Measurements from ENCODE around the gene ZNF821. TPM values are rescaled to one million over a fixed set of nuclear protein-coding genes. Genes with fewer than 3 reads are reported as not detected.
"Not testable (repeated sequence)": the region's sequence is repeated elsewhere in the genome, so short reads cannot be mapped to it uniquely, and the experiment has no call there.

ZNF821 gene
- total RNA-seq, 1 experiment from 2014 or later, result 19.8 TPM

DNA sequence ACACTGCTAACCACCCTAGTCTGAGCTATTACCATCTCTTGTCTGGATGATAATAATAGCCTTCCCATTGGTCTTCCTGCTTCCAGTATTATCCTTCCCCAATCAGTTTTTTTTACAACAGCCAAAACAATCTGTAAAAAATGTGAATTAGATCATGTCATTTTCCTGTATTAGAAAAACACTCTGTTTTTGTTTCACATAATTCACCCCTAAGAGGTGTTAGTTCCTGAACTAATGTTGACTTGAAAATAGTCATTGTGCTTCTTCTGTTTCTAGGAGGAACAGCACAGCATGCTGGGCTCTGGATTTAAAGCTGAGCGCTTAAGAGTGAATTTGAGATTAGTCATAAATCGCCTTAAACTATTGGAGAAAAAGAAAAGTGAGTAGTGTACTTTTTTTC lies 31.4 kb upstream of the ZNF821 start:
- peaks cover 18% of the 10 kb centered on the region for H3K36me3 ChIP-seq (replicated peaks; ENCODE audit: control insufficient read depth, insufficient read depth, low read length)
- DNase-seq, result no peak
- no peaks in the 10 kb centered on the region for H3K27me3 ChIP-seq (ENCODE audit: control insufficient read depth, insufficient read depth, low read length)
- no peak overlapping the region for H3K4me3 ChIP-seq (ENCODE audit: insufficient read depth, low read depth, low read length)

DNA sequence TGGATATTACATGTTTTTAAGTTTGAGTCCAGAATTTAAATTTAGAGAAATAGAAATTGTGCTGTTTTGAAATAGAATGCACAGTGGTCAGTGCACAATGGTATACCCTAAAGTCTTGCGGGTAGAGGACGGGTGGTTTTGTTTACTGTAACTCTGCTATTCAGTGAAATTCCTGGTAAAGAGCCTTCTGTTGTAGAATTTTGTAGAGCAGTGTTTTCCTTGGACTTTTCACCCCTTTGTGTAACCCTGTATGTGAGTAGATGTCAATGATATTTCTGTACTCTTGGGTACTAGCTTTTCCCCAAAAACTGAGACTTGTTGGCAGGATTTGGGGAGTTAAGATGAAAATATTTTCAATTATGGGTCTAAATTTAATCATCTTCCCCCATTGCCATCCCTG lies 30.8 kb upstream of the ZNF821 start:
- peaks cover 15% of the 10 kb centered on the region for H3K36me3 ChIP-seq (replicated peaks; ENCODE audit: control insufficient read depth, insufficient read depth, low read length)
- DNase-seq, result no peak
- H3K4me3 ChIP-seq (ENCODE audit: insufficient read depth, low read depth, low read length), result no peak overlapping the region
- no peaks in the 10 kb centered on the region for H3K27me3 ChIP-seq (ENCODE audit: control insufficient read depth, insufficient read depth, low read length)

DNA sequence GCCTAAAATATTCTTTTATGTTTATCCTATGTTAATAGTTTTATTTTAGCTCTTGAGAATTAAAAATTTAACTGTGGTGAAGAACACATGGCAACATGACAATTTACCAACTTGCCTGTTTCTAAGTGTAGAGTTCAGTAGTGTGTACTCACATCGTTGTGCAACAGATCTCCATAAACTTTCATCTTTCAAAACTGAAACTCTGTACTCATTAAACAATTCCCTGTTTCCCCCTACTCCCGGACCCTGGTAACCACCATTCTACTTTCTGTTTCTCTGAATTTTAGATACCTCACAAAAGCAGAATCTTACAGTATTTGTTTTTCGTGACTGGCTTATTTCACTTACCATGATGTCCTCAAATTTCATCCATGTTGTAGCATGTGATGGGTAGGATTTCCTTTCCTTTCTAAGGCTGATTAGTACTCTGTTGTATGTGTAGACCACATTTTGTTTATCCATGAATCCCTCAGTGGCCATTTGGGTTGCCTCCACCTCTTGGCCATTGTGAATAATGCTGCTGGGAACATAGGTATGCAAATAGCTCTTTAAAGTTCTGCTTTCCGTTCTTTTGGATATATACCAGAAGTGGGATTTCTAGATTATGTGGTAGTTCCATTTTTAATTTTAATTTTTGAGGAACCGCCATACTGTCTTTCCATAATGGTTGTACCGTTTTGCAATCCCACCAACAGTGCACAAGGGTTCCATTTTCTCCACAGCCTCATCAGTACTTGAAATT lies 28.7 kb upstream of the ZNF821 start:
- no peaks in the 10 kb centered on the region for H3K27me3 ChIP-seq (ENCODE audit: control insufficient read depth, insufficient read depth, low read length)
- H3K4me3 ChIP-seq (ENCODE audit: insufficient read depth, low read depth, low read length), result no peak overlapping the region
- peaks cover 5% of the 10 kb centered on the region for H3K36me3 ChIP-seq (replicated peaks; ENCODE audit: control insufficient read depth, insufficient read depth, low read length)
- no peak for DNase-seq

DNA sequence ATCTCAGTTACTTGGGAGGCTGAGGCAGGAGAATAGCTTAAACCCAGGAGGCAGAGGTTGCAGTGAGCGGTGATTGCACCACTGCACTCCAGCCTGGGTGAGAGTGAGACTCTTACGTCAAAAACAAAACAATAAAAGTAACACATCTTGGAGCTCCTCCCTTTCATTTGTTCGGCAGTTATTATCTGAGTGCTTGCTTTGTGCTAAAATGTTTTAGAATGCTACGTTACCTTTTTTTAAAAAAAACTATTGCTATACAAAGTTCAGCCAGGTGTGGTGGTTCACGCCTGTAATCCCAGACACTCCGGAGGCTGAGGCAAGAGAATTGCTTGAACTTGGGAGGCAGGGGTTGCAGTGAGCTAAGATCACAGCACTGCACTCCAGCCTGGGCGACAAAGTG lies 27.1 kb upstream of the ZNF821 start:
- Histone ChIP-seq H3K36me3 (replicated peaks; ENCODE audit: control insufficient read depth, insufficient read depth, low read length) (no peaks in the 10 kb centered on the region; the same call in 1 of the 2 replicates), H3K4me3 (ENCODE audit: insufficient read depth, low read depth, low read length) (no peak overlapping the region), H3K27me3 (ENCODE audit: control insufficient read depth, insufficient read depth, low read length) (no peaks in the 10 kb centered on the region)
- DNase-seq, result no peak

DNA sequence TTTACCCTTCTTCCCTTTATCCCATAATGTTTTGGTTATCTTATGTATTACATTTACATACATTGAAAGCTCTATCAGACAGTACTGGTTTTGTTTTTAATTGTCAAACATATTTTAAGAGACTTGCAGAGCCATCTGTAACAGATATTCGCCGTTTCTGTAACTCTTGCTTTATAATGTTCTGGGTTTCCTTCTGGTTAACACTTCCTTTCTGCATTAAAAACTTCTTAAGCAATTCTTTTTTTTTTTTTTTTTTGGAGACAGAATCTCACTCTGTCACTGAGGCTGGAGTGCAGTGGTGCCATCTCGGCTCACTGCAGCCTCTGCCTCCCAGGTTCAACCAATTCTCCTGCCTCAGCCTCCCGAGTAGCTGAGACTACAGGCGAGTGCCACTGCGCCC lies 21.8 kb upstream of the ZNF821 start:
- not testable (repeated sequence) for H3K4me3 ChIP-seq (ENCODE audit: insufficient read depth, low read depth, low read length); H3K36me3 ChIP-seq (replicated peaks; ENCODE audit: control insufficient read depth, insufficient read depth, low read length); H3K27me3 ChIP-seq (ENCODE audit: control insufficient read depth, insufficient read depth, low read length); DNase-seq

DNA sequence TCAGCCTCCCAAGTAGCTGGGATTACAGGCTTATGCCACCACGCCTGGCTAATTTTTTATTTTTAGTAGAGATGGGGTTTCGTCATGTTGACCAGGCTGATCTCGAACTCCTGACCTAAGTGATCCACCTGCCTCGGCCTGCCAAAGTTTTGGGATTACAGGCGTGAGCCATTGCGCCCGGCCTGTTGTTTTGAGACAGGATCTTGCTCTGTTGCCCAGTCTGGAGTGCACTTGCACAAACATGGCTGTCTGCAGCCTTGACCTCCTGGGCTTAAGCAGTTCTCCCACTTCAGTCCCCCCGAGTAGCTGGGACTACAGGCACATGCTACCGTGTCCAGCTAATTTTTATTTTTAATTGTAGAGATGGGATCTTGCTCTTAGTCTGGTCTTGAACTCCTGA lies 20.3 kb upstream of the ZNF821 start:
- H3K27me3 ChIP-seq (ENCODE audit: control insufficient read depth, insufficient read depth, low read length), result no peaks in the 10 kb centered on the region
- DNase-seq, result no peak
- no peaks in the 10 kb centered on the region; the same call in 1 of the 2 replicates for H3K36me3 ChIP-seq (replicated peaks; ENCODE audit: control insufficient read depth, insufficient read depth, low read length)
- H3K4me3 ChIP-seq (ENCODE audit: insufficient read depth, low read depth, low read length), result no peak overlapping the region

DNA sequence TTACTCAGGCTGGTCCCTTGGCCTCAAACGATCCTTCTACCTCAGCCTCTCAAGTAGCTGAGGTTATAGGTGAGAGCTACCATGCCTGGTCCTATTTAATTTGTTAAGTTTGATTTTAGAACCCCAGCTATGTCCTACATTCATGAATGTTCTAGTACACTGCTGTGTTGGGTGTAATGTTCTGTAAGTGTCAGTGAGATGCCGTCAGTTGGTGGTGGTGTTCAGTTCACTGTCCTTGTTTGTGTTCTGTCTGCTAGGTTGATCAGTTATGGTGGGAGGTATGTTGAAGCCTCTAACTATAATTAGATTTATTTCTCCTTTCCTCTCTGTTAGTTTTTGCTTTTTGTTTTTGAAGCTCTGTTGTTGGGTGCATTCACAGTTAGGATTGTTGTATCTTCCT lies 19.6 kb upstream of the ZNF821 start:
- H3K36me3 ChIP-seq (replicated peaks; ENCODE audit: control insufficient read depth, insufficient read depth, low read length), result no peaks in the 10 kb centered on the region; the same call in 1 of the 2 replicates
- DNase-seq, result no peak
- H3K27me3 ChIP-seq (ENCODE audit: control insufficient read depth, insufficient read depth, low read length), result no peaks in the 10 kb centered on the region
- H3K4me3 ChIP-seq (ENCODE audit: insufficient read depth, low read depth, low read length), result no peak overlapping the region

DNA sequence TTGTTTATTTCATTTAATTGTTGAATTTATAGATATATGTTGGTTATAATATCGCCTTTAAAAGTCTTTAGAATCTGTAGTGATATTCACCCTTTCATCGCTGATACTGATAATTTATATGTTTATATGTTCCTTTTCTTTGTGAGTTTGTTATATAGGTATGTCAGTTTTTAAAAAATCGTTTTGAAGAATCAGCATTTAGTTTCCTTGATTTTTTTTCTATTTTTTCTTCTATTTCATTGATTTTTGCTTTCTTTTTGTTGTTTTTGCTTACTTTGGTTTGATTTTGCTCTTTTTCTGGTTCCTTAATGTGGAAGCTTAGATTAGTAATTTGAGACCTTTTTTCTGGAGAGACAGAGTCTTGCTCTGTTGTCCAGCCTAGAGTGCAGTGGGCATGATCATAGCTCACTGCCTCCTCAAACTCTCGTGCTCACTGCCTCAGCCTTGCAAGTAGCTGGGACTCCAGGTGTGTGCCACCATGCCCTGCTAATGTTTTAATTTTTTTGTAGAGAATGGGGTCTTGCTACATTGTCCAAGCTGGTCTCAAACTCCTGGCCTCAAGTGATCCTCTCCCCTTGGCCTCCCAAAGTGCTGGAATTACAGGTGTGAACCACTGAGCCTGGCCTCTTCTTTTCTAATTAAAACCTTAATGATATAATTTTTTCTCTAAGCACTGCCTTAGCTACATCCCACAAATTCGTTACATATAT lies 18.8 kb upstream of the ZNF821 start:
- no peak for DNase-seq
- no peaks in the 10 kb centered on the region for H3K27me3 ChIP-seq (ENCODE audit: control insufficient read depth, insufficient read depth, low read length)
- no peaks in the 10 kb centered on the region for H3K36me3 ChIP-seq (replicated peaks; ENCODE audit: control insufficient read depth, insufficient read depth, low read length)
- no peak overlapping the region for H3K4me3 ChIP-seq (ENCODE audit: insufficient read depth, low read depth, low read length)

DNA sequence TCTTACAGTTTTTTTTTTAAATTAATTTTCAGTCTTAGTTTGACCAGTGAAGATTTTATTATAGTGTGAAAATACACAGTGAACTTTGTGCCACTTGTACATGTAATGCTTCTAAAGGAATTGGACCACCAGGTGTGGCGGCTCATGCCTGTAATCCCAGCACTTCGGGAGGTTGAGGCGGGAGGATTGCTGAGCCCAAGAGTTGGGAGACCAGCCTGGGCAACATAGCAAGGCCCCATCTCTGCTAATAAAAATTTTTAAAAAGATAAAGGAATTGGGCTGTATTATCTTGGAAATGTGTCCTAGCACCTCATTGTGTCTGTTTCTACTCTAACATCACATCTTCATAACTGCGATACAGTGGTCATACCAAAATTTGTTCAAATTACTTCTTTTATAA lies 15.2 kb upstream of the ZNF821 start:
- H3K36me3 ChIP-seq (replicated peaks; ENCODE audit: control insufficient read depth, insufficient read depth, low read length), result no peaks in the 10 kb centered on the region
- no peak for DNase-seq
- no peak overlapping the region for H3K4me3 ChIP-seq (ENCODE audit: insufficient read depth, low read depth, low read length)
- no peaks in the 10 kb centered on the region for H3K27me3 ChIP-seq (ENCODE audit: control insufficient read depth, insufficient read depth, low read length)

DNA sequence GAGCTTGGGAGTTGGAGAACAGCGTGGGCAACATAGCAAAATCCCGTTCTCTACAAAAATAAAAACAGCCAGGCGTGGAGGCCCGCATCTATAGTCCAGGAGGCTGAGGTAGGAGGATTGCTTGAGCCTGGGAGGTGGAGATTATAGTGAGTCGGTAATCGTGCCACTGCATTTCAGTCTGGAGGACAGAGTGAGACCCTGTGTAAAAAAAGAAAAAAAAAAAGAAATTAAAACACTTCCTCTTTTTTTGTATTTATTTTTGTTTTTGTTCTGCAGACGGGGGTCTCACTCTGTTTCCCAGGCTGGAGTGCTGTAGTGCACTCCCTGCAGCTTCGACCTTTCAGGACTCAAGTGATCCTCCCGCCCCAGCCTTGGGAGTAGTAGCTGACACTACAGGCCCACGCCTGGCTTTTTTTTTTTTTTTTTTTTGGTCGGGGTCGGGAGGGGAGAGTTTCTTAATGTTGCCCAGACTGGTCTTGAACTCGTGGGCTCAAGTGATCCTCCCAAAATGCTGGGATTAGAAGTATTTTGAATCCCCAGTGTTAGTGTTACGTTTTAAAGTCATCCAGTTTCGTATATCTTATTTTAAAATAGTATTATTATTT lies 12.9 kb upstream of the ZNF821 start:
- Histone ChIP-seq H3K27me3 (ENCODE audit: control insufficient read depth, insufficient read depth, low read length) (no peaks in the 10 kb centered on the region), H3K36me3 (replicated peaks; ENCODE audit: control insufficient read depth, insufficient read depth, low read length) (no peaks in the 10 kb centered on the region), H3K4me3 (ENCODE audit: insufficient read depth, low read depth, low read length) (peak overlapping the region; percentile 100)
- no peak for DNase-seq

DNA sequence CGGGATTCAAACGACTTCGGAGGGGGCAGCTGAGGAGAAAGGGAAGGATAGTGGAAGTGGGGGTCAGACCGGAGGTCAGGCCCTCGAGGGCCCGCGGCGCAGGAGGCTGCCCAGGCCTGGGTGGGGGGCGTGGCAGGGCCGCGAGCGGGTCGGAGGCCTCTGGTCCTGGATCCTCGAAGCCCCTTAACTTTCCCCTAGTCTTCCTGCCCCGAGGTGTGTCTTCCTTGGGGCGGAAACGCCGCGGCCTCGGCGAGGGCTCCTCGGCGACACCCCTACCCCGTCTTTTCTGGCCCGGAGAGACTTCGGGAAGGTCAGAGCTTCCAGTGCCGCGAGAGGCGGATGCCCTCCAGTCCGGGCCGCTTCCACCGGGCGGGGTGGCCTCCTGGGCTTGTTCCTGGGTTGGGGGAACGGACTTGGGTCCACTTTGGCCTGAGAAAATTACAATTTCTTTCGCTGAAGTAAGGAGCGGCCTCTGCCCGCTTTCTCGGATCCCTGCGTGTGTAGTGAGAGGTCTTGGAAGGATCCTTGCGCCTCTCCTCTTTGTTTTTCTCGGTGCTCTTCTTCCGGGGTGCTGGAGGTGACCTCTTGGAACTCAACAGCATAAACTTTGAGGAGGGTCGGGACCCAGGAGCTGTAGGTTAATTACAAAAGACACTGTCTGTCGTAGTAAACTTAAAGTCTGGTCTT lies 11.8 kb upstream of the ZNF821 start:
- Histone ChIP-seq H3K4me3 (ENCODE audit: insufficient read depth, low read depth, low read length) (peak overlapping the region; percentile 100), H3K27me3 (ENCODE audit: control insufficient read depth, insufficient read depth, low read length) (no peaks in the 10 kb centered on the region), H3K36me3 (replicated peaks; ENCODE audit: control insufficient read depth, insufficient read depth, low read length) (no peaks in the 10 kb centered on the region)
- DNase-seq, result peak; percentile 78

DNA sequence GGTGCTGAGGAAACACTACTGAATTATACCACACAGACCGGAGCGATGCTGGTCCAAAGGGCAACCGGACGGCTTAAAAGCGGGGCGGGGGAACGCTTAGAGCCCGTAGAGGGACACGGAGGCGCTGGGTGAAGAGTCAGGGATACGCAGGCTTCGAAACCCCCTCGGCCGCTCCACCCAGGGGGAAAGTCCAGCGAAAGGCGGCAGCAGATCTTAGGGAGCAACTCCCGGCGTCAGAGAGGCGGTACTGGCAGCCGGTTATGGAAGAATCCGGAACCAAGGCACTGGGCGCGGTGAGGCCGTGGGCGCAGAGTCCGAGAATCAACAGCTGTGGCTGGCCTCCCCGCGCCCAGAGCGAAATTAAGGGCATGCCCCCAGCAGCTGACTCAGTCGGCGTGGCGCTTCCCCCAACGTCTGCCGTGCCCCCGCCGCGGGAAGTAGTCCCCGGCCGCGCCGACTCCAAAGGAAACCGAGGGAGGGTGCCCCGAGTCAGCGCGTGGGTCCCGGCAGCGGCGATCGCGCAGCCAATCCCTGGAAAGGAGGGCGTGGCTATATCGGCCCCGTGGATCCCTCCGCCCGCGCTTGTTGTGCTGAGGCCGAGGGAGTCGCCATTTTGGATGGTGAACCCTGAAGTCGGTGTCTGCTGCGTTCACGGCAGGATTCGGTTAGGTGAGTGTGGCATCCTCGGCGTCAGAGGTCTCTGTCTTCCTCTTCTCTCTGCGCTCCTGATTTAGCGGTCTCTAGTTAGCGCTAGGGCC lies 11.1 kb upstream of the ZNF821 start, which contains the start of gene IST1:
Gene IST1 (plus strand): TSS at position 611 of the 758 bp plus-strand sequence. CDS start 20,110 bp downstream, outside the sequence.
- Histone ChIP-seq H3K36me3 (replicated peaks; ENCODE audit: control insufficient read depth, insufficient read depth, low read length) (no peaks in the 10 kb centered on the region), H3K4me3 (ENCODE audit: insufficient read depth, low read depth, low read length) (peak within 1 kb of the TSS; percentile 100), H3K27me3 (ENCODE audit: control insufficient read depth, insufficient read depth, low read length) (no peaks in the 10 kb centered on the region)
- DNase-seq, result peak; percentile 98

DNA sequence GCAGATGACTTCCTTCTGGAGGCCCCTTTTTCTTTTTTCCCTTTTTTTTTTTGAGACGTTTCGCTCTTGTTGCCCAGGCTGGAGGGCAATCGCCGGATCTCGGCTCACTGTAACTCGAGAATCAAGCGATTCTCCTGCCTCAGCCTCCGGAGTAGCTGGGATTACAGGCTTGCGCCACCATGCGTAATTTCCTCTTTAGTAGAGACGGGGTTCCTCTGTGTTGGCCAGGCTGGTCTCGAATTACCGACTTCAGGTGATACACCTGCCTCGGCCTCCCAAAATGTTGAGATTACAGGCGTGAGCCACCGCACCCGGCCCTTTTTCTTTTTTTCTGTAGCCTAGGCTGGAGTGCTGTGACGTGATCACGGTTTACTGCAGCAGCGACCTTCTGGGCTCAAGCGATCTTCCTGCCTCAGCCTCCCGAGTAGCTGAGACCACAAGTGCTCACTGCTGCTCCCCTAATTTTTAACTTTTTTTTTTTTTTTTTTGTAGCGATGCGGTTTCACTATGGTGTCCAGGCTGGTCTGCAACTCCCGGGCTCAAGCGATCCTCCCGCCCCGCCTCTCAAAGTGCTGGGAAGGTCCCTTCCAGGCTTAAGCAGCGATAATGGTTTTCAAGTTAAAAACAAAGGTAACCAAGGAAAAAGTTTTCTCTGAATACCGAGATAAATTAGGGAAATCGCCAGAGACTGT lies 10.4 kb upstream of the ZNF821 start:
- peak overlapping the region; percentile 100 for H3K4me3 ChIP-seq (ENCODE audit: insufficient read depth, low read depth, low read length)
- no peaks in the 10 kb centered on the region for H3K36me3 ChIP-seq (replicated peaks; ENCODE audit: control insufficient read depth, insufficient read depth, low read length)
- no peaks in the 10 kb centered on the region for H3K27me3 ChIP-seq (ENCODE audit: control insufficient read depth, insufficient read depth, low read length)
- DNase-seq, result peak; percentile 55
